Effector memory CD8-positive, alpha-beta T cell (primary cell): Measurements from ENCODE around the gene DENND2C.
A peak's percentile ranks its signal among the peaks of the same experiment; 100 is the strongest.
"Not testable (repeated sequence)": the region's sequence is repeated elsewhere in the genome, so short reads cannot be mapped to it uniquely, and the experiment has no call there.

ENCODE experiments used
- ATAC-seq: fragments of 150-1000 bp; cut with Tn5 transposase; replicated peaks from 2 replicates; pipeline ENCODE4 v1.10.0; 2021; ENCODE audit warnings: mild to moderate bottlenecking, moderate library complexity
- DNase-seq, 3 experiments: peaks; one replicate each; pipeline ENCODE4 v3.0.0; 2021
- H3K27ac Mint-ChIP-seq, 2 donors: one replicate each; pipeline ENCODE4 v1.8.0; 2022; ENCODE audit warnings: mild to moderate bottlenecking in 2 of 2, mixed read lengths in 2 of 2, moderate library complexity in 2 of 2
- H3K27me3 Mint-ChIP-seq, 2 donors: one replicate each; pipeline ENCODE4 v1.8.0; 2022; ENCODE audit warnings: mixed read lengths in 2 of 2
- H3K36me3 Mint-ChIP-seq: one replicate; pipeline ENCODE4 v1.8.0; 2022; ENCODE audit warnings: mild to moderate bottlenecking, moderate library complexity, mixed read lengths; ENCODE audit not compliant: insufficient read depth
- H3K4me1 Mint-ChIP-seq, 2 donors: one replicate each; pipeline ENCODE4 v1.8.0; 2022; ENCODE audit warnings: low read depth in 2 of 2, mixed read lengths in 2 of 2
- H3K4me3 Mint-ChIP-seq, 2 donors: one replicate each; pipeline ENCODE4 v1.8.0; 2022; ENCODE audit warnings: mild to moderate bottlenecking in 2 of 2, mixed read lengths in 2 of 2, moderate library complexity in 2 of 2
- H3K9me3 Mint-ChIP-seq, 2 donors: one replicate each; pipeline ENCODE4 v1.8.0; 2022; ENCODE audit warnings: mixed read lengths in 2 of 2

DENND2C gene

DNA sequence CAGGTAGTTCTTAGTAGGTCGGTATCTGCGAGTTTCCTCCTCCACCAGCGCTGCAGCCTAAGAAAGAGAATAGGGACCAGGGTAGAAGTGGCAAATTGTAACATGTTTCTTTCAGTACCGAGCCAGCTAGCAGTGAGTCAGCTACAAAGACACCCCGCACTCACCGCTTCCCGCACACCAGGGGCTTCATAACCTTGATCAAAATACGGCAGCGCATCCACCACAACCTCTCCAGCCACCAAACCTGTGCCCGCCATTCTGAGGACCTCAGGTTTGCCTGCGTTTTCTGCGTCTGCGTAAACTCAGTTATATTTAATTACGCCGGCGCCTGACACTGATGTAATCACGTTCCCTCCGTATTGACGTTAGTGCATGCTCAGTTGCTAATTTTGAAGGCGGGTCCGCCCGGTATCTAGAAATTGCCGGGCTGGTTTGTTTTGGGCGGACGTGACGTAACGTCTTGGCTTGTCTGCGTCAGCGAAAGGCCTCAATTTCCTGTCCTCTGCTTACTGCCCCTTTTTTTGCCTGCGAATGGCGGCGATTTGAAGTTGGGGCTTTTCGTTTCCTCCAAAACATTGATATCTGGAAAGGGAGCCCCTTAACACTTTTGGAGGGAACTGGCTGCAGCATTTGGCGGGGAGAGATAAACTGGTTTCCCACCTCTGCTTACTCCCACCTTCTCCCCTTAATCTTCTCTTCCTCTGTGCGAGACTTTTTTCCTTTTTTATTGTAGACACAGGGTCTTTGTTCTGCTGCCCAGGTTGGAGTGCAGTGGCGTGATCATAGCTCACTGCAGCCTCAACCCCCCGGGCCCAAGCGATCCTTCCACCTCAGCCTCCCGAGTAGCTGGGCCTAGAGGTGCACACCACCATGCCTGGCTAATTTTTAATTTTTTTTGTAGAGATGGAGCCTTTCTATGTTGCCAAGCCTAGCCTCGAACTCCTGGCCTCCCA, 88.2 kb downstream of the DENND2C start, which contains the start of gene BCAS2:
Gene BCAS2 (minus strand): TSS at position 281 of the 953 bp plus-strand sequence. CDS start 24 bp downstream, at position 257.
- H3K4me1 Mint-ChIP-seq, result peaks cover 14 to 33% of the 10 kb centered on the region in 2 donors
- peak; percentile 93 for ATAC-seq
- DNase-seq, result peak; percentile 92 to 95 (median 95)
- H3K9me3 Mint-ChIP-seq, result no peaks in the 10 kb centered on the region
- H3K36me3 Mint-ChIP-seq, result peaks cover 44% of the 10 kb centered on the region
- H3K4me3 Mint-ChIP-seq, result peak within 1 kb of the TSS; percentile 90 to 98
- H3K27ac Mint-ChIP-seq, result peak within 1 kb of the TSS; percentile 99
- H3K27me3 Mint-ChIP-seq, result no peaks in the 10 kb centered on the region

DNA sequence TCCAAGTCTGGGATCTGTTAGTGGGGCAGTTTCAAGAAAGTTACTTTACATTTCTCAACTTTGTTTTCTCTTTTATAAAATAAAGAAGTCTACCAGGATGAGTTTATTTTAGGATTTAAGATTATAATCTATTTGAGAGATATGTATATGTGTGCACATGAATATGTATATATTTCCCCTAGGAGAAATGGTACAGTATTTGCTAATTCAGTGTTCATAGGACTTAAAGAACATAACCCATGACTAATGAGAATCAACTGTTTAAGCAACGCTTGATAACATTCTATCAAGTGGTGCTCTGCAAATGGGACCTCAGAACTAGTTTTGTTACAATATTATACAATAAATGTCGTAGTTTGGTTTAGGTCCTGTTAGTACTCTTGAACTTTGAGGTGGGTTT, 95.5 kb downstream of the DENND2C start:
- H3K9me3 Mint-ChIP-seq, result no peaks in the 10 kb centered on the region
- H3K36me3 Mint-ChIP-seq, result peaks cover 92% of the 10 kb centered on the region
- ATAC-seq (no peak), DNase-seq (no peak)
- H3K4me1 Mint-ChIP-seq, result peaks cover 7 to 13% of the 10 kb centered on the region in 2 donors
- no peaks in the 10 kb centered on the region for H3K27me3 Mint-ChIP-seq
- no peak overlapping the region for H3K27ac Mint-ChIP-seq
- H3K4me3 Mint-ChIP-seq, result no peak overlapping the region

- H3K27ac Mint-ChIP-seq, result no peak overlapping the region
- ATAC-seq, result no peak
- peaks cover 35% of the 10 kb centered on the region for H3K36me3 Mint-ChIP-seq
- H3K4me1 Mint-ChIP-seq, result peaks cover 0 to 3% of the 10 kb centered on the region in 2 donors
- no peak overlapping the region for H3K4me3 Mint-ChIP-seq
- DNase-seq, result no peak
- H3K9me3 Mint-ChIP-seq, result peaks cover 0 to 2% of the 10 kb centered on the region in 2 donors
- no peaks in the 10 kb centered on the region for H3K27me3 Mint-ChIP-seq
Measured at GRCh38 chr1:114564141-114564540, 105.7 kb downstream of the DENND2C start.

- not testable (repeated sequence) for H3K4me3 Mint-ChIP-seq, ATAC-seq, H3K9me3 Mint-ChIP-seq, H3K27me3 Mint-ChIP-seq, H3K27ac Mint-ChIP-seq, H3K4me1 Mint-ChIP-seq, DNase-seq
- peaks cover 24% of the 10 kb centered on the region for H3K36me3 Mint-ChIP-seq
Measured at GRCh38 chr1:114562978-114563510, 106.8 kb downstream of the DENND2C start.

- peaks cover 8% of the 10 kb centered on the region for H3K36me3 Mint-ChIP-seq
- no peak for ATAC-seq
- H3K4me1 Mint-ChIP-seq, result peaks cover 0 to 3% of the 10 kb centered on the region in 2 donors
- H3K9me3 Mint-ChIP-seq, result peaks cover 0 to 2% of the 10 kb centered on the region in 2 donors
- no peak overlapping the region for H3K4me3 Mint-ChIP-seq
- H3K27ac Mint-ChIP-seq, result no peak overlapping the region
- no peaks in the 10 kb centered on the region for H3K27me3 Mint-ChIP-seq
- no peak for DNase-seq
Measured at GRCh38 chr1:114561333-114561732, 108.5 kb downstream of the DENND2C start.

GRCh38 chr1:114559356-114559755, 110.5 kb downstream of the DENND2C start:
- no peaks in the 10 kb centered on the region for H3K9me3 Mint-ChIP-seq
- no peaks in the 10 kb centered on the region for H3K36me3 Mint-ChIP-seq
- ATAC-seq, result no peak
- no peaks in the 10 kb centered on the region for H3K27me3 Mint-ChIP-seq
- H3K4me1 Mint-ChIP-seq, result no peaks in the 10 kb centered on the region
- no peak overlapping the region for H3K4me3 Mint-ChIP-seq
- no peak overlapping the region for H3K27ac Mint-ChIP-seq
- no peak for DNase-seq

GRCh38 chr1:114558544-114558943, 111.3 kb downstream of the DENND2C start:
- Mint-ChIP-seq H3K9me3 (no peaks in the 10 kb centered on the region), H3K27me3 (no peaks in the 10 kb centered on the region), H3K27ac (no peak overlapping the region), H3K4me1 (no peaks in the 10 kb centered on the region), H3K4me3 (no peak overlapping the region), H3K36me3 (no peaks in the 10 kb centered on the region)
- ATAC-seq (peak; percentile 67), DNase-seq (no peak)

- no peaks in the 10 kb centered on the region for H3K27me3 Mint-ChIP-seq
- H3K9me3 Mint-ChIP-seq, result no peaks in the 10 kb centered on the region
- ATAC-seq (no peak), DNase-seq (no peak)
- H3K36me3 Mint-ChIP-seq, result no peaks in the 10 kb centered on the region
- no peaks in the 10 kb centered on the region for H3K4me1 Mint-ChIP-seq
- H3K4me3 Mint-ChIP-seq, result no peak overlapping the region
- H3K27ac Mint-ChIP-seq, result no peak overlapping the region
Measured at GRCh38 chr1:114554577-114554976, 115.3 kb downstream of the DENND2C start.

- H3K4me1 Mint-ChIP-seq, result no peaks in the 10 kb centered on the region
- DNase-seq (no peak), ATAC-seq (no peak)
- no peaks in the 10 kb centered on the region for H3K36me3 Mint-ChIP-seq
- H3K27me3 Mint-ChIP-seq, result peaks cover 0 to 9% of the 10 kb centered on the region in 2 donors
- no peak overlapping the region for H3K27ac Mint-ChIP-seq
- H3K9me3 Mint-ChIP-seq, result no peaks in the 10 kb centered on the region
- H3K4me3 Mint-ChIP-seq, result no peak overlapping the region
Measured at GRCh38 chr1:114552106-114552639, 117.7 kb downstream of the DENND2C start.

DNA sequence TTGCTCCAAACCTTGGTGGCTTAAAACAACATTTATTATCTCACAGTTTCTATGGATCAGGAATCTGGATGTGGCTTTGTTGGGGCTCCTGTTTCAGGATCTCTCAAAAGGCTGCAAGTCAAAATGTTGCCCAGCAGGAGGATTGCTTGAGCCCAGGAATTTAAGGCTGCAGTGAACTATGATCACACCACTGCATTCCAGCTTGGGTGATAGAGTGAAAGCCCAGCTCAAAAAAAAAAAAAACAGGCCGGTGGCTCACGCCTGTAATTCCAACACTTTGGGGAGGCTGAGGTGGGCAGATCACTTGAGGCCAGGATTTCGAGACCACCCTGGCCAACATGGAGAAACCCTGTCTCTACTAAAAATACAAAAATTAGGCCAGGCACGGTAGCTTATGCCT, 118.4 kb downstream of the DENND2C start:
- no peak overlapping the region for H3K4me3 Mint-ChIP-seq
- DNase-seq (no peak), ATAC-seq (no peak)

GRCh38 chr1:114550336-114550735, 119.5 kb downstream of the DENND2C start:
- H3K27ac Mint-ChIP-seq, result no peak overlapping the region
- H3K4me3 Mint-ChIP-seq, result no peak overlapping the region
- DNase-seq, result no peak
- no peaks in the 10 kb centered on the region for H3K9me3 Mint-ChIP-seq
- H3K36me3 Mint-ChIP-seq, result no peaks in the 10 kb centered on the region
- no peak for ATAC-seq
- no peaks in the 10 kb centered on the region for H3K4me1 Mint-ChIP-seq
- H3K27me3 Mint-ChIP-seq, result peaks cover 0 to 9% of the 10 kb centered on the region in 2 donors

More for the DNA sequence above, 118.4 kb downstream of the DENND2C start:
- Mint-ChIP-seq H3K9me3 (no peaks in the 10 kb centered on the region), H3K27me3 (peaks cover 0 to 9% of the 10 kb centered on the region in 2 donors), H3K4me1 (no peaks in the 10 kb centered on the region), H3K27ac (no peak overlapping the region), H3K36me3 (no peaks in the 10 kb centered on the region)

- Mint-ChIP-seq H3K9me3 (no peaks in the 10 kb centered on the region), H3K4me3 (no peak overlapping the region), H3K27ac (no peak overlapping the region), H3K4me1 (no peaks in the 10 kb centered on the region), H3K36me3 (no peaks in the 10 kb centered on the region), H3K27me3 (peaks cover 0 to 9% of the 10 kb centered on the region in 2 donors)
- DNase-seq (no peak), ATAC-seq (no peak)
Measured at GRCh38 chr1:114549137-114549536, 120.7 kb downstream of the DENND2C start.

DNA sequence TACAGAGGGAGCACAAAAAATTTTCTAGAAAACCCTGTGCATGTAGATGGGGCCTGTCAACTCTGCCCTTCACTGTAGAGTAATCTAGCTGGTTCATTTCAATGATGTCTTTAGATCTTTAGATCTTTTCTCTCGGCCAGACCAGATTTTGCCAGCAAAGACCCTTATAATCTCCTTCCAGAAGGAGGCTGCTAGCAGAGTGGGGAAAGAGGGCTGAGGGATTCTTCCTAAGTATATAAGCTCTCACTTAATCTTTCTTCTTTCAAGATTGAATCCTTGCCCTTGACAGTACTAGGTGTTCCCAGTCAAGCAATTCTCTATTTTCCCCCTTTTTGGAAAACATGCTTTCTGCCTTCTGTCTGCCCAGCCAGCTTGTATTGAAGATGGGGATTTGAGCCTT, 122.8 kb downstream of the DENND2C start:
- DNase-seq (no peak), ATAC-seq (no peak)
- Mint-ChIP-seq H3K9me3 (no peaks in the 10 kb centered on the region), H3K36me3 (no peaks in the 10 kb centered on the region), H3K27ac (no peak overlapping the region), H3K27me3 (peaks cover 0 to 9% of the 10 kb centered on the region in 2 donors), H3K4me1 (no peaks in the 10 kb centered on the region), H3K4me3 (no peak overlapping the region)
